ENCODE data around the gene KRTAP9-4. TPM values are rescaled to one million over a fixed set of nuclear protein-coding genes. Genes with fewer than 3 reads are reported as not detected.

KRTAP9-4 gene
- total RNA-seq, 1 experiment from 2014 or later, result not detected

GRCh38 chr17:41264599-41264998, 15.1 kb downstream of the KRTAP9-4 start:
- TF ChIP-seq CTCF (conservative IDR thresholded peaks at IDR 0.05), result no peak
- Histone ChIP-seq H3K79me1 (ENCODE audit: insufficient read depth, low read depth, low read length, poor library complexity, severe bottlenecking) (no peaks in the 10 kb centered on the region), H3K4ac (ENCODE audit: low read depth, low read length) (no peak overlapping the region), H3K27ac (ENCODE audit: insufficient read length, low read depth, low read length) (no peak overlapping the region), H3K14ac (ENCODE audit: insufficient read depth, low read length) (no peak overlapping the region), H2AK5ac (ENCODE audit: insufficient read length, low read length) (no peak overlapping the region), H4K91ac (ENCODE audit: insufficient read length, low read depth, low read length) (no peak overlapping the region), H3K23ac (ENCODE audit: insufficient read length, low read depth, low read length) (no peak overlapping the region), H3K23me2 (ENCODE audit: insufficient read length, low read depth, low read length, poor library complexity, severe bottlenecking) (no peaks in the 10 kb centered on the region), H2BK15ac (ENCODE audit: low read depth, low read length) (no peak overlapping the region), H3K9ac (ENCODE audit: extremely low read depth, insufficient read length, low read length) (no peak overlapping the region), H2AFZ (ENCODE audit: low read length) (no peak overlapping the region), H3K9me3 (ENCODE audit: control insufficient read depth, low read depth, low read length) (no peaks in the 10 kb centered on the region), H4K20me1 (ENCODE audit: control insufficient read depth, insufficient read depth, insufficient read length) (no peaks in the 10 kb centered on the region), H2BK120ac (ENCODE audit: low read depth, low read length, poor library complexity, severe bottlenecking) (no peak overlapping the region), H3K18ac (ENCODE audit: insufficient read length, low read depth, low read length) (no peak overlapping the region), H3K79me2 (ENCODE audit: insufficient read depth, low read length) (no peaks in the 10 kb centered on the region), H3T11ph (ENCODE audit: low read length) (no peak overlapping the region), H3K4me1 (ENCODE audit: insufficient read depth, low read length) (no peaks in the 10 kb centered on the region), H3K56ac (ENCODE audit: insufficient read length, low read depth, low read length) (no peak overlapping the region), H2BK12ac (ENCODE audit: insufficient read length, low read depth, low read length) (no peak overlapping the region), H3K27me3 (ENCODE audit: insufficient read depth, low read length) (no peaks in the 10 kb centered on the region), H3K4me2 (ENCODE audit: insufficient read depth, insufficient read length, low read length) (no peak overlapping the region), H2BK5ac (ENCODE audit: insufficient read length, low read length) (no peak overlapping the region), H4K5ac (ENCODE audit: insufficient read length, low read depth, low read length) (no peak overlapping the region), H2BK20ac (ENCODE audit: low read depth, low read length, poor library complexity, severe bottlenecking) (no peak overlapping the region), H4K8ac (replicated peaks; ENCODE audit: insufficient read length, low read depth, low read length) (no peak overlapping the region)
- Mint-ChIP-seq H3K27ac (no peak overlapping the region), H3K4me1 (no peaks in the 10 kb centered on the region; a peak in 1 of 4 replicates), H3K36me3 (ENCODE audit: insufficient read depth in 1 of 3, low read depth in 3 of 3) (no peaks in the 10 kb centered on the region), H3K9me3 (no peaks in the 10 kb centered on the region), H3K27me3 (ENCODE audit: low read depth) (peaks cover 8% of the 10 kb centered on the region), H3K4me3 (no peak overlapping the region)
- no CpG with 5 or more reads among the region's 3 CpGs for WGBS (ENCODE audit: extremely low coverage, insufficient read length, low lambda C conversion rate)
- DNase-seq, result no peak

Data from H9 (cell line).